WTC11 (cell line): ENCODE data around the gene ZNF827. TPM values are rescaled to one million over a fixed set of nuclear protein-coding genes. Genes with fewer than 3 reads are reported as not detected.

Experiments used
- ATAC-seq: fragments of 200-7000 bp; cut with Tn5 transposase; 2 replicates; pipeline ENCODE4 v1.10.0; 2021; ENCODE audit warnings: mild to moderate bottlenecking, moderate library complexity
- Bru-seq: library from RNA; stranded (reverse); fragments of 400-500 nt; gene quantifications from one replicate; lab custom pipeline; 2021; lab: Mats Ljungman, UMichigan
- CTCF ChIA-PET: fragments of 300-600 bp; sonication (Branson Sonifier 250); formaldehyde crosslinking; loops from one replicate; lab custom pipeline; 2021; ENCODE audit warnings: antibody characterized with exemption; lab: Charles Lee
- POLR2A ChIA-PET: fragments of 350-600 bp; sonication (Branson Sonifier 250); formaldehyde crosslinking; loops from one replicate; lab custom pipeline; 2021; ENCODE audit warnings: antibody characterized with exemption; lab: Charles Lee
- DNase-seq: peaks from one replicate; pipeline ENCODE4 v3.0.0; 2021; ENCODE audit warnings: low spot score
- H3K27ac Mint-ChIP-seq: 2 replicates; pipeline ENCODE4 v1.8.0; 2021; ENCODE audit warnings: mixed read lengths
- H3K27me3 Mint-ChIP-seq: 2 replicates; pipeline ENCODE4 v1.8.0; 2021; ENCODE audit warnings: low read depth, mild to moderate bottlenecking, moderate library complexity, mixed read lengths
- H3K36me3 Mint-ChIP-seq: 2 replicates; pipeline ENCODE4 v1.8.0; 2021; ENCODE audit warnings: mixed read lengths
- H3K4me1 Mint-ChIP-seq: 2 replicates; pipeline ENCODE4 v1.8.0; 2022; ENCODE audit warnings: mixed read lengths
- H3K4me3 Mint-ChIP-seq: 2 replicates; pipeline ENCODE4 v1.8.0; 2021; ENCODE audit warnings: mild to moderate bottlenecking, moderate library complexity, mixed read lengths
- H3K9me3 Mint-ChIP-seq: 2 replicates; pipeline ENCODE4 v1.8.0; 2021; ENCODE audit warnings: mixed read lengths
- ARID4B ChIP-seq: sonication (generic); formaldehyde crosslinking; IDR thresholded peaks from 2 replicates; pipeline ENCODE4 v1.8.0; 2023; ENCODE audit warnings: missing genetic modification reagents, mild to moderate bottlenecking, borderline replicate concordance
- ATF1 ChIP-seq: sonication (generic); formaldehyde crosslinking; IDR thresholded peaks from 2 replicates; pipeline ENCODE4 v1.8.1; 2023; ENCODE audit warnings: mild to moderate bottlenecking, moderate library complexity, missing genetic modification reagents
- CREM ChIP-seq: sonication (generic); formaldehyde crosslinking; IDR thresholded peaks from 2 replicates; pipeline ENCODE4 v1.8.1; 2022; ENCODE audit warnings: mild to moderate bottlenecking, missing genetic modification reagents, moderate library complexity
- E2F5 ChIP-seq: sonication (generic); formaldehyde crosslinking; IDR thresholded peaks from 2 replicates; pipeline ENCODE4 v1.8.1; 2022; ENCODE audit warnings: mild to moderate bottlenecking, moderate library complexity, missing genetic modification reagents
- FOXJ3 ChIP-seq: sonication (generic); formaldehyde crosslinking; IDR thresholded peaks from 2 replicates; pipeline ENCODE4 v1.9.0; 2021; ENCODE audit warnings: missing genetic modification reagents, mild to moderate bottlenecking, borderline replicate concordance
- FOXK1 ChIP-seq: sonication (generic); formaldehyde crosslinking; IDR thresholded peaks from 2 replicates; pipeline ENCODE4 v1.8.0; 2022; ENCODE audit warnings: mild to moderate bottlenecking, moderate library complexity, missing genetic modification reagents
- FOXP1 ChIP-seq: sonication (generic); formaldehyde crosslinking; IDR thresholded peaks from 2 replicates; pipeline ENCODE4 v1.8.0; 2022; ENCODE audit warnings: missing genetic modification reagents, mild to moderate bottlenecking, moderate library complexity, borderline replicate concordance
- MXD4 ChIP-seq: fragments of 250-450 bp; sonication (Bioruptor Pico); IDR thresholded peaks from 2 replicates; pipeline ENCODE4 v1.8.0; 2021; ENCODE audit warnings: mild to moderate bottlenecking, moderate library complexity, borderline replicate concordance
- NFE2L1 ChIP-seq: sonication (generic); formaldehyde crosslinking; IDR thresholded peaks from 2 replicates; pipeline ENCODE4 v1.8.1; 2023; ENCODE audit warnings: missing genetic modification reagents
- PREB ChIP-seq: sonication (generic); formaldehyde crosslinking; IDR thresholded peaks from 2 replicates; pipeline ENCODE4 v1.8.1; 2022; ENCODE audit warnings: mild to moderate bottlenecking, missing genetic modification reagents, moderate library complexity, borderline replicate concordance
- SP1 ChIP-seq: sonication (generic); formaldehyde crosslinking; conservative IDR thresholded peaks from 2 replicates; pipeline ENCODE4 v1.8.1; 2022; ENCODE audit warnings: missing genetic modification reagents
- ZBTB21 ChIP-seq: sonication (generic); formaldehyde crosslinking; IDR thresholded peaks from 2 replicates; pipeline ENCODE4 v1.8.1; 2023; ENCODE audit warnings: mild to moderate bottlenecking, missing genetic modification reagents, borderline replicate concordance
- ZNF281 ChIP-seq: sonication (generic); formaldehyde crosslinking; IDR thresholded peaks from 2 replicates; pipeline ENCODE4 v1.8.0; 2023; ENCODE audit warnings: mild to moderate bottlenecking, missing genetic modification reagents
- ZNF317 ChIP-seq: sonication (generic); formaldehyde crosslinking; IDR thresholded peaks from 2 replicates; pipeline ENCODE4 v1.8.1; 2023; ENCODE audit warnings: low read depth, mild to moderate bottlenecking, moderate library complexity, missing genetic modification reagents, borderline replicate concordance
- long read RNA-seq, 3 experiments: library from RNA in 1 of 3; library from capped mRNA in 1 of 3; library from polyadenylated mRNA in 1 of 3; unstranded in 2 of 3; stranded (forward) in 1 of 3; transcript quantifications; one replicate each; pipeline ENCODE4 v2.0.0, GENCODE V29; 2021
- total RNA-seq: library from RNA; stranded (reverse); gene quantifications from 3 replicates; pipeline ENCODE4 v1.2.3, GENCODE V29; 2021
- TF ChIP-seq, protein P1 (sequence below): sonication (generic); formaldehyde crosslinking; IDR thresholded peaks from 2 replicates; pipeline ENCODE4 v1.8.1; 2023; ENCODE audit warnings: mild to moderate bottlenecking, missing genetic modification reagents, borderline replicate concordance

ZNF827 gene, protein sequence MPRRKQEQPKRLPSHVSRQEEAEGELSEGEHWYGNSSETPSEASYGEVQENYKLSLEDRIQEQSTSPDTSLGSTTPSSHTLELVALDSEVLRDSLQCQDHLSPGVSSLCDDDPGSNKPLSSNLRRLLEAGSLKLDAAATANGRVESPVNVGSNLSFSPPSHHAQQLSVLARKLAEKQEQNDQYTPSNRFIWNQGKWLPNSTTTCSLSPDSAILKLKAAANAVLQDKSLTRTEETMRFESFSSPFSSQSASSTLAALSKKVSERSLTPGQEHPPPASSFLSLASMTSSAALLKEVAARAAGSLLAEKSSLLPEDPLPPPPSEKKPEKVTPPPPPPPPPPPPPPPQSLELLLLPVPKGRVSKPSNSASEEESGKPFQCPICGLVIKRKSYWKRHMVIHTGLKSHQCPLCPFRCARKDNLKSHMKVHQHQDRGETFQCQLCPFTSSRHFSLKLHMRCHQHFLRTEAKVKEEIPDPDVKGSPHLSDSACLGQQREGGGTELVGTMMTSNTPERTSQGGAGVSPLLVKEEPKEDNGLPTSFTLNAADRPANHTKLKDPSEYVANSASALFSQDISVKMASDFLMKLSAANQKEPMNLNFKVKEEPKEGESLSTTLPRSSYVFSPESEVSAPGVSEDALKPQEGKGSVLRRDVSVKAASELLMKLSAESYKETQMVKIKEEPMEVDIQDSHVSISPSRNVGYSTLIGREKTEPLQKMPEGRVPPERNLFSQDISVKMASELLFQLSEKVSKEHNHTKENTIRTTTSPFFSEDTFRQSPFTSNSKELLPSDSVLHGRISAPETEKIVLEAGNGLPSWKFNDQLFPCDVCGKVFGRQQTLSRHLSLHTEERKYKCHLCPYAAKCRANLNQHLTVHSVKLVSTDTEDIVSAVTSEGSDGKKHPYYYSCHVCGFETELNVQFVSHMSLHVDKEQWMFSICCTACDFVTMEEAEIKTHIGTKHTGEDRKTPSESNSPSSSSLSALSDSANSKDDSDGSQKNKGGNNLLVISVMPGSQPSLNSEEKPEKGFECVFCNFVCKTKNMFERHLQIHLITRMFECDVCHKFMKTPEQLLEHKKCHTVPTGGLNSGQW
- total RNA-seq (25.0 to 26.8 TPM (median 25.6 TPM) in 3 replicates), Bru-seq, nascent RNA (percentile 88 among the genes with signal in this experiment)
- long read RNA-seq, experiment 1, full-length matches to known transcripts = 6 of 47 reads
- long read RNA-seq, experiment 1, partial matches to known transcripts = 16 of 47 reads
- long read RNA-seq, experiment 1, other reads (novel, unspliced or antisense) = 25 of 47 reads
- long read RNA-seq, experiment 2, partial matches to known transcripts = 4 of 16 reads
- long read RNA-seq, experiment 2, other reads (novel, unspliced or antisense) = 12 of 16 reads
- long read RNA-seq, experiment 3, partial matches to known transcripts = 0 of 1 reads
- long read RNA-seq, experiment 3, other reads (novel, unspliced or antisense) = 1 of 1 reads

- CTCF ChIA-PET = interaction anchor here (0.8 to 1.2 kb wide), 2 partner anchors 51 to 320 kb away, joined by 3 read pairs; no protein-coding TSS in a partner anchor
- POLR2A ChIA-PET = interaction anchor here (0.6 to 1.0 kb wide), 2 partner anchors 9 to 33 kb away, joined by 3 to 5 read pairs; no protein-coding TSS in a partner anchor
- ATAC-seq = peak; percentile 27
- peak; percentile 75; the same call in 1 of the 2 replicates for TF ChIP-seq NFE2L1 (CRISPR knock-in tag)
- no peak for TF ChIP-seq MXD4
- no peak for TF ChIP-seq FOXK1
- no peak for TF ChIP-seq E2F5 (CRISPR knock-in tag)
- 0 out of 2 replicates have a peak, but pooled peaks have one; percentile 48 for TF ChIP-seq ZBTB21 (CRISPR knock-in tag)
- no peak for TF ChIP-seq ATF1 (CRISPR knock-in tag)
- TF ChIP-seq SP1 (CRISPR knock-in tag) = 0 out of 2 replicates have a peak, but pooled peaks have one; percentile 36
- no peak for TF ChIP-seq FOXJ3 (CRISPR knock-in tag)
- no peak for TF ChIP-seq ZNF317 (CRISPR knock-in tag)
- no peak for TF ChIP-seq CREM (CRISPR knock-in tag)
- peak; percentile 75; the same call in 1 of the 2 replicates for TF ChIP-seq FOXP1 (CRISPR knock-in tag)
- TF ChIP-seq ZNF281 (CRISPR knock-in tag) = 0 out of 2 replicates have a peak, but pooled peaks have one; percentile 18
- TF ChIP-seq, protein P1, sequence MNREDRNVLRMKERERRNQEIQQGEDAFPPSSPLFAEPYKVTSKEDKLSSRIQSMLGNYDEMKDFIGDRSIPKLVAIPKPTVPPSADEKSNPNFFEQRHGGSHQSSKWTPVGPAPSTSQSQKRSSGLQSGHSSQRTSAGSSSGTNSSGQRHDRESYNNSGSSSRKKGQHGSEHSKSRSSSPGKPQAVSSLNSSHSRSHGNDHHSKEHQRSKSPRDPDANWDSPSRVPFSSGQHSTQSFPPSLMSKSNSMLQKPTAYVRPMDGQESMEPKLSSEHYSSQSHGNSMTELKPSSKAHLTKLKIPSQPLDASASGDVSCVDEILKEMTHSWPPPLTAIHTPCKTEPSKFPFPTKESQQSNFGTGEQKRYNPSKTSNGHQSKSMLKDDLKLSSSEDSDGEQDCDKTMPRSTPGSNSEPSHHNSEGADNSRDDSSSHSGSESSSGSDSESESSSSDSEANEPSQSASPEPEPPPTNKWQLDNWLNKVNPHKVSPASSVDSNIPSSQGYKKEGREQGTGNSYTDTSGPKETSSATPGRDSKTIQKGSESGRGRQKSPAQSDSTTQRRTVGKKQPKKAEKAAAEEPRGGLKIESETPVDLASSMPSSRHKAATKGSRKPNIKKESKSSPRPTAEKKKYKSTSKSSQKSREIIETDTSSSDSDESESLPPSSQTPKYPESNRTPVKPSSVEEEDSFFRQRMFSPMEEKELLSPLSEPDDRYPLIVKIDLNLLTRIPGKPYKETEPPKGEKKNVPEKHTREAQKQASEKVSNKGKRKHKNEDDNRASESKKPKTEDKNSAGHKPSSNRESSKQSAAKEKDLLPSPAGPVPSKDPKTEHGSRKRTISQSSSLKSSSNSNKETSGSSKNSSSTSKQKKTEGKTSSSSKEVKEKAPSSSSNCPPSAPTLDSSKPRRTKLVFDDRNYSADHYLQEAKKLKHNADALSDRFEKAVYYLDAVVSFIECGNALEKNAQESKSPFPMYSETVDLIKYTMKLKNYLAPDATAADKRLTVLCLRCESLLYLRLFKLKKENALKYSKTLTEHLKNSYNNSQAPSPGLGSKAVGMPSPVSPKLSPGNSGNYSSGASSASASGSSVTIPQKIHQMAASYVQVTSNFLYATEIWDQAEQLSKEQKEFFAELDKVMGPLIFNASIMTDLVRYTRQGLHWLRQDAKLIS (CRISPR knock-in tag) = peak; percentile 93
- no peak for TF ChIP-seq PREB (CRISPR knock-in tag)
- peak; percentile 50; the same call in 1 of the 2 replicates for TF ChIP-seq ARID4B (CRISPR knock-in tag)
Observed at GRCh38 chr4:145938618-145939440, at the start of gene ZNF827. ZNF827 (minus strand) TSS chr4:145938823; CDS start chr4:145938407, 416 bp downstream.

More at GRCh38 chr4:145938618-145939440, at the start of gene ZNF827:
- peak; percentile 59 for DNase-seq
- Mint-ChIP-seq H3K4me3 (peak within 1 kb of the TSS; percentile 100), H3K27me3 (no peaks in the 10 kb centered on the region; the same call in 1 of the 2 replicates), H3K4me1 (peaks cover 33% of the 10 kb centered on the region), H3K36me3 (no peaks in the 10 kb centered on the region), H3K27ac (peak within 1 kb of the TSS; percentile 99), H3K9me3 (no peaks in the 10 kb centered on the region)
